Stimulated activated CD8-positive, alpha-beta memory T cell treated with anti-CD3 and anti-CD28 coated beads, Interleukin-12 subunit alpha, Interleukin-12 subunit beta, amount 100 ng/mL, for 1 hour (primary cell): ENCODE data around the gene KIRREL3.

Source experiments
- DNase-seq: peaks from one replicate; pipeline ENCODE4 v3.0.0-alpha.2; 2020; ENCODE audit warnings: low read depth

KIRREL3 gene

DNA sequence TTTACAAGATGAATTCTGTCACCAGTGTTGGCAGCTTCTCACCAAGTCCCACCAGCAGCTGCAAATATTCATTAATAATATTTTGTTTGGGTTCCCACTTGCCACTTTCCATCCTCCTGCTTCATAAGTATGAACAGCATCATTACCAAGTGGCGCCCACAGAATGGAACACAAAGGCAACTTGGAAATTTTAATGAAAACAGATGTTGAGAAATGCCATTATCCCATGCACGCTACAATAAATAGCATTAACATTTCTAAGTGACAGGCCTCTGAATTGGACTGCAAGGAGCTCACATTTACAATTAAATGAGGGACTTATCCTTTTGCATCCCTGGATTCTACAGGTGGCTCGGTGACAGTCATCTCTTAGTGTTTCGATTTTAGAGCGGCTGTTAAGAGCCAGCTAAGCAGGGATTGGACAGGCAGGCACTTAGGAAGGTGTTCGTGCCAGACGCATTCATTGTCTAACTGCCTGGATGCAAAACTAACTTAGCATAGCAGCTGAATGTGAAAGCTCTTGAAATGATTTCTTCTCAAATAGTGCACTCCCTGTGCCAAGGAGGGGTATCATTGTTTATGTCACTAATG, 170.3 kb downstream of the KIRREL3 start:
- DNase-seq = no peak

DNA sequence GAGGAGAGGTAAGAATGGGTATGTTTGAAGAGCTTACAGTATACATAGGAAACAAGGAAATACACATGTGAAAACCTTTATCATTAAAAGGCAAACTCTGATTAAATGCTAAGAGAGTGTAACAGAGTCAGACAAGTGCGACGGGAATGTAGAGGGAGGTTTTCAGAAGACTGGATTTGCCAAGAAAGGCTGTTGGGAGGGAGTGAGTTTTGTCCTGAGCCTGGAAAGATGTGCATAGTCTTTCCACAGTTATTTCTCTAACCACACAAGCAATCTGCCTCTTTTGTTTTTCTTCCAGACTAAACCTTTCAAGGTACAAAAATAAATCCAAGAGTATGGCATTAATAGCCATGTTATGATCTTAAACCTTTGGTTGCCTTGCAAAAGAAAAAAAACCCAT, 170.9 kb downstream of the KIRREL3 start:
- DNase-seq = no peak

DNA sequence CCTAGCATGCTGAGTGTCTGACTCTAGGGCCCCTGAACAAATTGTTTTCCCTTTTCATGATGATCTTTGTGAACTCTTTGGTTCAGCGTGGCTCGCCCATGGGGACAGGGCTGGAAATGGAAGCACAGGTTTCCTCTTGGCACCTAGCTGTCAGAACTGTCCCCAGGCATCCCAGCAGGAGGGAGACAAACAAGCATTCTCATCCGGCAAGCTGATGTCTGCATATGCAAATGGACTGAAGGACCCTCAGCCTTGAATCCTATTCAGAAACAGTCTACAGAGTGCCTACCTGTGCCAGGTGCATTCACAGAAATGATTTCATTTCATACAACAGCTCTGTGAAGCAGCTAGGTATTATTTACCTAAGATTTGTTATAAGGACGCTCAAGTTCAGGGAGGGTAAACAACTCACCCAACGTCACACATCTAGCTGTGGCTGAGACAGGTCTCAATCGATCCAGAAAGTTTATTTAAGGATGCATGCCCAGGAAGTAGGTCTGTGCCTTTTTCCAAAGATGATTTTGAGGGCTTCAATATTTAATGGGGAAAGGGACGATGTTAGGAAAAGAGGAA, 176.4 kb downstream of the KIRREL3 start:
- DNase-seq = no peak

DNA sequence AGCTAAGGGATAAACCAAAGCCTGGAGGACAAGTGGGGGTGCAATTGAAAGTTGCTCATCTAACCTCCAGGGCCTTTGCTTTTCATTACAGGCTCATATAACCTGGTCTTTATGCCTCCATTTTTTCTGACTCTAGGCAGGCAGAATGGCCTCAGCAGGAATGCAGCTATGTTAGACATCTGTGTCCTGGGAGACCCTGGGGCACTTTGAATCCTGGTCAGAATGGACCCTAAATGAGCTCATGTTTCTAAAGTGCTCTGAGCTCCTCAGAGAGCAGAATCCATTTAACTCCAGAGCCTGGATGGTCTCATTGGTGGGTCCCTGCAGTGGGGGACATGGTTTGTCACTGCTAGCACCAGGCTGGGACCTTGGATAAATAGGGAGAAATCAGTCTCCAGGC, 177.3 kb downstream of the KIRREL3 start:
- no peak for DNase-seq

DNA sequence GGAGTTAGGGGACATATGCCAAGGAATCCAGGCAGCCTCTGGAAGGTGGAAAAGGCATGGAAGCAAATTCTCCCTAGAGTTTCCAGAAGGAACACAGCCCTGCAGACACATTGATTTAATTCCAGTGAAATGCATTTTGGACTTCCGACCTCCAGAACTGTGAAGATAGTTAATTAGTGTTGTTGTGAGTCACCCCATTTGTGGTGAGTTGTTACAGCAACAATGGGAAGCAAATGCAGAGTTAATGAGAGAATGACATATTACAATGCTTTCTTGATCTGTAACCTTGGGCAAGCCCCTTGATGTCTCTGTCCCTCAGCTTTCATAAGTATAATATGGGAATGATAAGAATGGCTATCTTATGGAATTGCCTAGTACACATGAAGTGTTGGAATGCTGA, 178.7 kb downstream of the KIRREL3 start:
- no peak for DNase-seq

DNA sequence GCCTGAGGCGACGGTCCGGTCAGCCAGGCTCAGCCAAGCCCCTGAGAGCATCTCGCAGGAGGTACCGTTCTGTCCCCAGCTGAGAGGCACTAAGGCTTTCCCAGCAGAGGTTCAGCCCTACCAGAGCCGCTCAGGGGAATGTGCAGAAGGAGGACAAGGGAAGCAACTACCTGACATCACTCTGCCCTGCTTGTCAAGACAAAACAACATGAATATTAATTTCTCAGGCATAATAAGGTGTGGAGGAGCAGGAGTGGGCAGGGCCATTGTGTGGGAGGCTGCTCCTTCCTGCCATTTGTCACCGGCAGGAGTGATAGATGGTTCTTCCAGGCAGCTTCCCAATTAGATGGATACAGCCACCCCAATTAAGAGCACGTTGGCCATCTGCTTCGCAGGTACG, 181.4 kb downstream of the KIRREL3 start:
- no peak for DNase-seq

DNA sequence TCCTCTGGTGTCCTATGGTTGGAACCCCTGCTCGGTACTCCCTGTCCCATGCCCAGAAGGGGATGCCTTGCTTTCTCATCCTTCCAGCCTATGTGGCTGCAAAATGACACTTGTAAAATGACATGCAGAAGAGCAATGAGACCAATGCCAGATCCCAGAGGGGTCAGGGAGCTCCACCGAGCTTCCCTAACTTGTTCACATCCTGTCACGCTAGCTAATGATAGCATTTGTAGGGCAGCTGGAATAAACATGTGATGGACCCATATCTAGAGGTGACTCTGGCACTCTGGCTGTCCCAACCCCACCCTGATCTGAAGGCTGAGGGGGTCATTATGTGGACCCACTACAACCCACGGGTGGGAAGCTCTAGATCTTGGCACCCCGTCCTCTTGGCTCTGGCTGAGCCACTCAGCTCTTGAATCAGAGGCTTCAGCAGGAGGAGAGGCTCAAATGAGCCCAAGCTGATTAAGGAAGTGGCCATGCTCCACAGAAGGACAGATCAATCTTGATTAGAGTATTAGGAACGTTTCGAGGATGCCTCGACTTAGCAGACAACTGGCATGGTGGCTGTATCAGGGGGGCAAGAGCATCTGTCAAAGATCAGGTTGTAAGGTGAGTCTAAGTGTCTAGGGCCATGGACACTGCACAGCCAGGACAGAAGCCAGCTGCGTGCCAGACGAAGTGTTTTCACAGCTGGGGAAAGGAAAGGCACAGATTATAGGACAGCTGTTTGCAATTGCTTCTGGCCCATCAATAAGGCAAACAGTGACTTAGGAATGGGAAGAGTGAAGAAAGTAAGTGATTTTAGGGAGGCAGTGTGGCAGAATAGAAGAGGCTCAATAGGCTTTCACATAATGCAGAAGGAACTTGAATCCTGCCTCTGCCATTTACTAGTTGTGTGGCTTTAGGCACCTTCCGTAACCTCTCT, 182.8 kb downstream of the KIRREL3 start:
- no peak for DNase-seq

DNA sequence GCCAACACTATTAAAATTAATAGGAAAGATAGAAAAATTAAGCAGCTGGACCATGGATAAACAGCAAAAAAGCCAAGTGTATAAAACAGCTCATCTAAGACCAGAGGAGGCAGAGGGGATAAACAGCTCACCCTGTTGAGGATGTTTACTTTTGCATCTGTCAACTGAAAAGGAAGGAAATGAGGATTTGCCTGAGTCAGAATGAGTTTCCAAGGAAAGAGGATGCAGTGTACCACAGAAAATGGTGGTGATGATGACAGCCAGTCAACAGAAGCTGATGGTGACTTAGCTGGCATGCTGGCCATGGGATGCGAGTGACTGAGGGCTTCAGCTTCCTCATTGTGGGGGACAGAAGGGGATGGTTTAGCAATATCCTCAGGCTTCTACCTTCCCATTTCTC, 183.5 kb downstream of the KIRREL3 start:
- DNase-seq = no peak

DNA sequence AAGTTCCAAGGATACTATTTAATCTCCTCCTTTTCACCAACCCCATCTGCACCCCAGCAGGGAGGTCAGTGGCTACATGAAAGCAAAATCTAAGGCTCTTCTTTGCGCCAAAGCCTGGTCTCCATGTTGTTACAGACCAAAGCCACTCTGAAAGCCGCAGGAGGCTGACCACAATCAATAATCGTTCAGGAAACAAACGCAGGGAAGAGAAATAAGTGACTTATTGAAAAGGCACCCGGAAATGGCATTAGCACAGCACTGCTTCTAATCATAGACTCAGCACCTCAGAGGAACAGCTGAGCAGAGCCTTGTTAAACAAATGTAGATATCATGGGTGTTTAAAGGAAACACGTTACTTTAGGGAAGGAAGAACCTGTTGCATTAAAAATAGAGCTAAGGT, 183.9 kb downstream of the KIRREL3 start:
- no peak for DNase-seq

DNA sequence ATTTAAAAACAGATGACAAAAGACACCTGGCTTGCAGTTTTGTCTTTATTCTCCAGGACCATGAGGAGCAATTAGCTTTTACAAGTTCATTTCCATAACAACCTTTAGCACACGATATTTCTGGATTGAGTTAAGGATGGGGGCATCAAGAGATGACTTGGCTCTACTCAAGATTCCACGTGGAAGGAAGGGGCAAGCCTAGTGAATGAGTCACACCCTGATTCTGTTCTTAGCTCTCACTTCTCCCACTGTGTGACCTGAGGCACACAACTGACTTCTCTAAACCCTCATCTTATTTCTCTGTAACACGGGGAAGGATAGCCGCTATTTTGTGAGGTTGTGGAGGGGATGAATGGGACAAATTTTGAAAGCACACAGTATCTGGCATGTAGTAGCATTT, 185.5 kb downstream of the KIRREL3 start:
- DNase-seq = no peak

DNA sequence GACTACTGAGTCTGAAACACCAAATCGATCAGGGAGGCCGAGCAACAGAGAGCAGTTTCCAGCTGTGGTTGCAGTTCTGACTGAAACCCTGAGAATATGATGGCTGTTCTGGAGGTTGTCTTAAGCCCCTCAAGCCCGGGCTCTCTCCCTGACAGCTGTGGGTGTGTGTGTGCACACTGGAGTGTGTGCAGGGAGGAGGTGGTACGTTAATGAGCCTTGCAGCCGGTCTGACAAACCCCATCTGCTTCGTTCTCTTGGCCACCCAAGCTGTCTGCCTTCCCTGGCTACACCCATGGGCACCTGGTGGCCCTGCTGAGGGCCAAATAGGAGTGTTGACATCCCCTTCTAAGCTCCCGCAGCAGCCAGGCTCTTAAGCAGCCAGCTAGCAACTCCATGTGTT, 189.8 kb downstream of the KIRREL3 start:
- no peak for DNase-seq

DNA sequence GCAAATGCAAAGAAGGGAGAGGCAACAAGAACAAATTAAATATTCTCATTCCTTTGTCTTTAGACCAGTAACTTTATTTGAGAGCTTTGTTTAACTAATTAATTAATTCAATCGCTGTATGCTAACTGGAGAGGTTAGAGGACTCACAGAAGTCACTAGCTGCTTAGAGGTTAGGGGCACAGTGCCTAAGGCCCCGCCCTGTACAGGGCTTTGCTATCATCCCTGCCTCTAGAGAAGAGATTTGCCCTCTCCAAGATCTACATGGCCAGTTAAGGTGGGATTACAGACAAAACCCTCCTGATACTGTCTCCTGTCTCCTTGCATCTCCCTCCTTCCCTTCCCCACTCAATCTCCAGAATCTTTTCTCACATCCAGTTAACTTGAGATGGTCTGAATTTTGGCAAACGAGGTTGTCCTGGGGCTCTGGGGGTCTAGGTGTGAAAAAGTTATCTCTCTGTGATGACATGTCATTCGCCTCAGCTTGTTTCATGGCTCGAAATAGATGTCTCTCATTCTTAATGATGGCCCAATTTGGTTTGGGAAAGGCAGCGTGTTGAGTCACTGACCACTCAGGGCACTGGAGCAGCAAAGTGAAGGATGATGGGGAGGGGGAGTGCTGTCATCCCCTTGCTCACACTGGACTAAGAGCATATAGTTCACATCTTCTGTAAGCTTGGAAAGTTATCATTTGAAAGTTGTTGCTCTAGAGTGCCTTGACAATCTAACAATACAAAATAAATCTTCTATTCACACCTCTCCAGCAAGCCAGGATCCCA, 190.9 kb downstream of the KIRREL3 start:
- no peak for DNase-seq

DNA sequence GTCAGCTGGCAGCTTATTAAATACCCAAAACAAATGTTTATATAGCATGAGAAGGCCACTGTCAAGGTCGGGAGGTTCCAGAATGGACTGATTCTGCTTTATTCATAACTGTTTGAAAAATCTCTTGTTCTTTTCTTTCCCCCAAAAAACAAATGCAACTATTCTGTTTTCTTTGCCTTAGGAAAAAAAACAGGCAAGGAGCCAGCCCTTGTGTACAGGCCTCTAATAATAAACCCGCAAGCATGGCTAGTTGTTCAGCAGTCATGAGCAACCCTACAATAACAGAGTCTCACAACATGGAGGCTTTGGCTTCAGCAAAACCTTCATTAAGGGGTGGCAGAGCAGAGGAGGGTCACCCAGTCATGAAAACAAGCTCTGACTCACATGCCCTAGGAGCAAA, 191.7 kb downstream of the KIRREL3 start:
- DNase-seq = no peak

DNA sequence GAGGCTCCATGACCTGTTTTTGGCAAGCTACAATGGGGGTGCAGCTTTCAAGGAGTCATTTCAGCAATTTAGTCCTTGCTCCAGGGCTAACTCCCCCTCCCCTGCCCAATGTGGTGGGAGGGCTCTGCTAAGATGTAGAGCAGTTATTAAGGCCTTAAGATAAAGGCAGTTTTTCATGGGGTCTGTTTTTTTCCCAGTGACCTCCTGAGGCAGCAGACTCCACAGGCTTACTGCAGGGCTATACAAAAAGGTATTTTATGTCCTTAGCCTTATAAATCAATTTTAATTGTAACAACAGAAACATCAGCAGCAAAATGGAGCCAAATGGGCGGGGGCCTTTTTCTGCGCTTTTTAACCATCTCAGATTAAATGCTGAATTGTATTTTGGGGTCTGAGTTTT, 192.3 kb downstream of the KIRREL3 start:
- DNase-seq = no peak

DNA sequence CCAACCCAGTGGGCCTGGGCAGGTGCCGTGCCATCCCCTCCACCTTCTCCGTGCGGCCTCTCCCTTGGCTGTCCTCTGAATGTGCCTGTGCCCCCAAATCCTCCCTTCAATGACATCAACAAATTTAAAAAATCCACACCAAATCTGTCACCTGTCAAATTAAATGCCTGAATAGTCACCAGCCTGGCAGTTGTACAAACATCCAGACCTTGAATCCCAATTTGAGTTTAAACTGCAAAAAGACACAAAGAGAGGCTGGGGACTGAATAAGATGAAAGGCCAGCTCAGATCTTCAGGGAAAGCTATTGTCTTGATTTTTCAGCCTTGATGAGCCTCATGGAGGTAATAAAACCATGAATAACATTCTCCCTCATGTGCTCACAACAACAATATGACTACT, 194.7 kb downstream of the KIRREL3 start:
- no peak for DNase-seq

DNA sequence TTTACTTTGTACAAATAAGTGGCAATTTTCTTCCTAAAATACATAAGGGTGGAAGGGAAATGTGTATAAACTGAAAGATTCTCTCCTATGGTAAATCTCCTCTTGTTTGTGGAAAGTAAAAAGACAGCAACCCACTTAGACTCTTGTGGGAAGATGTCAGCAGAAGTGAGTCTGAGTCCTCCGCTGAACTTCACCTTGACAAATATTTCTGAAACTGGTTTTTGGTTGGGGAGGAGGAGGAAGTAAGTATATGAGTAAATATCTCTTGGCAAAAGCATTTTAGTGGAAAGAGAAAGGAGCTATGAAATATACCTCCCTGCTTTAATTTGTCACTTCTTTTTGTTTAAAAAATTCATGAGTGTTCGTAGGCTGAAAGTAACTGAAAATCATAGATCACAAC, 196.2 kb downstream of the KIRREL3 start:
- no peak for DNase-seq

DNA sequence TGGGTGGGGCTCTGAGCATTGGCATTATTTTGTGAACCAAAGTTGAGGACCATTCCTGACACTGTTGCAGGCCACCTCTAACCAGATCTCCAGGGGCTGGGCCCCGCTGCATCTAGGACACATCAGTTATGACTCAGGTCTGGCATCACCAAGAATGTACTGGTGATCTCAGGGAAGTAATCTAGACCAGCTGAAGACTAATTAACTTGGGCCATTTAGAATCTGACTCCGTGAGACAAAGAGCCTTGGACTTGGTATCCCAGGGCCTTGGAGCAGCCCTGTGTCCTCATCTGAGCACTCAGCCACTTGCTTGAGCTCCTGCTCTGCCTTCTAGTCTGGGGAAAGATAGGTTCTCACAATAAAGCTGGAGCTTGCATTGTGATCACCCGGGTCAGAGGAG, 200.6 kb downstream of the KIRREL3 start:
- DNase-seq = no peak

DNA sequence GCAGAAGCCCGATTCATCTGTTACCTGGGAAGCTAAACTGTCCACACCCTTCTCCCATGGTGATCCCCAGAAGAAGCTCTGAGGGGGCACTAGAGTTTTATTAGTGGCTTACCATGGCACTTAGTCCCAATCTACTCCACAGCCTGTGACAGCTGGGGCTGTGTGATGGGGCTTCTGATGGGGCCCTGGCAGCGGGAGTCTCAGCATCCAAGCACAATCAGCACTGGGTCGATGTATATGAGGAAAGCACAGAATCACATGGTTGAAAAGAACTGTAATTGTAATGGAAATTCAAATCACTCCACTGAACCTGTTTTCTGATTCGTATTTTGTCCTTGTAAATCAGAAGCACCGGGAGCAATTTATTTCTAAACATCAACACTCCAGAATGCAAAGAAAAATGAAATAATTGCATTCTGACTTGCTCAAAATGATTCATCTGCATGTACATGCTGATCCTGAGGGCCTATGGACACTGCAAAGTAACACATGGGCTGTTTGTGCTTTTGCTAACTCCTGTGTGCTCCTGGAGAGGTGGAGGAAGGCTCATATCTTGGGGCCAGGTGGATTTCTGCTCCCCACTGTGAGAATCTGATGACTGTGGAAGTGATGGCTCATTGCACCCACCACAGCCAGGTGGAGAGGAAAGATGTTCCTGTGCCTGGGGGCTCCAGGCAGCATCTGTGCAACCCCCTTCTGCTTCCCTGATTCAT, 203.0 kb downstream of the KIRREL3 start:
- DNase-seq = no peak

DNA sequence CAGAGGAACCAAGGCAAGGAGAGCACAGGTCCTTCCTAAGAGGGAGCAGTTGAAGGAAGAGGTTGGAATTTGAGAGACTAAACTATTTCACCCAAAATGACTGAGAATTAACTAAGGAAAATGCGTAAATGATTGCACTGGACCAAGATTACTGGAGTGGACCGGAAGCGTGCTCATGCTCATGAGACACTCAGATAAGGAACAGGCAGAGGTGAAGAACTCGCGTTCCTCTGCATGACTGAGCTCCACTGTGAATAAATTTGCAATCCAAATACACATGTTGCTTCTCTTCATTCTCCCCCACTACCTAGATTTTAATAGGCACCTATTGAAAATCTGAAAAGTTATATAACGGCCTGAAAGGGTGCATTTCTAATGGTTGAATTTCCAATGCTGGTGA, 207.0 kb downstream of the KIRREL3 start:
- DNase-seq = no peak

DNA sequence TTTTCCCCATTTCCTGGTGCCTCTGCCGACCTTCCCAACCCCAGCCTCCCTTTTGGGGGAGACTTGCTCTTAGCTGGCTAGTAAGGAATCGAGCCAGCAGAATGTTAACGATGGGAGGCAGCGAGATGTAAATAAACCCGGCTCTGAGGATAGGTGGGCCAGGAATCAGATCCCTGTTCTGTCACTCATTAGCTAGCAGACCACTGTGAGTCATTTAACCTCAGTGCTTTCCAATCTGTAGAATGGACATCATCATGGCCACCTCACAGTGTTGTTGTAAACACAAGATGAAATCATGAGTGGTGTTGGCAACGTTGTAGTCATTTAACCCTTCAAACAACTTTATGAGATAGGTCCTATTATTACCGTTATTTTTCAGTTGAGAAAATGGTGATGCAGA, 208.6 kb downstream of the KIRREL3 start:
- no peak for DNase-seq

DNA sequence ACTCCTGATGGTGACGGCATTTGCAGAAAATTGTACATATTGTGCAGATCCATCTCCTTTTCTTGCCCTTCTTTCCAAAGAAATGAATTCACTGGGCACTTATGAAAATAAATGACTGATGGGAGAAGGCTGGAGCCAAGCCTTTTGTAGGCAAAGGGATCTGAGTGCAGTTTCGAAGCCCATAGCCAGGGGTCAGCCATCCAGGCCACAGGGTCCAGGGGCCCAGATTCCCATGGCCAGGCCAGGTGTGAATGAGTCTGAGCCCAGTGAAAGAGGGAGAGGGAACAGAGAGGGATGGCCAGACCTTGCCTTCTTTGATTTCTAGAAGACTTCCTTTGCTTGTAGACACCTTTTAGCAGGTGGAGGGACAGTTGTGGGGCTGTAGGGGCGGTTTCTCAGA, 209.1 kb downstream of the KIRREL3 start:
- DNase-seq = no peak

DNA sequence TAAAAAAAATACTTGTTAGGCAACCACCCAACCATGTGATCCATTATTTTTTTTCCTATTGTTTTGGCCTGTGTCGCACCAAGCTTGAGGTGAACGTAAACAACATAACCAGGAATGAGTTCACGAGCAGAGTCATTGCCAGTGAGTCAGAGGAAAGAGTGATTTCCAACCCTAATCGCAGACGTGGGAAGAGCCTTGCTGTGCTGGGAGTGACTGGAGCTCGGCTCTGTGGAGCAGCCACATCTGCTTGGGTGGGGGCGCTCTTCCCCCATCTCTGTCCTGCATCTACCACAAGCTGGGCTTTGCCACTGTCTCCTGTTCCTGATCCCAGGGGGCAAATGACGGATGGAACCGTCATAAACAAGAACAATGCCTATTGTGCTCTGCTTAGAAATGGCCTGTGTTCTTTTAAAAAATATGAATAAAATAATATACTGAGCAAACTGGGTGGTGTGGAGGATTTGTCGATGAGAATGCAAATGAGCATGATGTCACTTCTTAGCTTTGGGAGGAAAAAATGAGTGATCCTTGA, 210.0 kb downstream of the KIRREL3 start:
- no peak for DNase-seq
